WERI-Rb-1 (cell line): Measurements from ENCODE around the gene CDC40.
"Not testable (repeated sequence)": the region's sequence is repeated elsewhere in the genome, so short reads cannot be mapped to it uniquely, and the experiment has no call there.

ENCODE experiments used
- DNase-seq: peaks from one replicate; pipeline ENCODE4 v3.0.0-alpha.2; 2020
- H3K27ac ChIP-seq: fragments of 250-450 bp; sonication (Bioruptor Pico); 2 replicates; pipeline ENCODE4 v1.5.1; 2020; ENCODE audit warnings: mild to moderate bottlenecking, moderate library complexity
- H3K27me3 ChIP-seq: fragments of 250-450 bp; sonication (Bioruptor Pico); 2 replicates; pipeline ENCODE4 v1.5.1; 2021; ENCODE audit warnings: mild to moderate bottlenecking, low read depth, moderate library complexity; ENCODE audit not compliant: insufficient read depth, severe bottlenecking
- H3K36me3 ChIP-seq: fragments of 250-450 bp; sonication (Bioruptor Pico); 2 replicates; pipeline ENCODE4 v1.5.1; 2020; ENCODE audit warnings: mild to moderate bottlenecking, moderate library complexity
- H3K4me3 ChIP-seq: 2 replicates; pipeline ENCODE4 v1.5.1; 2011; ENCODE audit warnings: low read depth, mild to moderate bottlenecking, control low read depth, low read length
- H3K9me3 ChIP-seq: fragments of 250-450 bp; sonication (Bioruptor Pico); 2 replicates; pipeline ENCODE4 v1.5.1; 2021; ENCODE audit warnings: mild to moderate bottlenecking, moderate library complexity; ENCODE audit not compliant: severe bottlenecking
- TF ChIP-seq, protein P1 (sequence below): IDR thresholded peaks from 2 replicates; pipeline ENCODE4 v1.5.1; 2011; ENCODE audit warnings: low read depth, mild to moderate bottlenecking, control low read depth, inconsistent platforms, low read length

The CDC40 gene

DNA sequence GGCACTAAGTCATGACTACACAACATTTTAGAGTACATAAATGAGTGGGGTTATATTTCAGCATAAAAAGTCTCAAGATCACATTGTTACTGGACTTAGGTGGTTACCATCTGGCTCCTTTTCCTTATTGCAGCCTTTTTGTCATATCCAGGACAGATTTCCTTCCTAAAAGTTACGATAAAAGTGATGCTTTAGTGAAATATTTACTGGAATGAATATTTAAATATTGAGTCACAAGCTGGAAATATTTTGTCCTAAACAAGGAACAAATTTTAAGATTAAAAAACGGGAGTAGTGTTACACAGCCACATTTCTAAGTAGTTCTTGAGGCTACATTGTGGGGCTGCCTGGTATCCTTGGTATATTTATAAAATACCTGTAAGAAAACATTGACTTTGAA, 52.2 kb downstream of the CDC40 start:
- DNase-seq, result no peak
- H3K36me3 ChIP-seq, result no peaks in the 10 kb centered on the region; the same call in 1 of the 2 replicates
- TF ChIP-seq, protein P1, sequence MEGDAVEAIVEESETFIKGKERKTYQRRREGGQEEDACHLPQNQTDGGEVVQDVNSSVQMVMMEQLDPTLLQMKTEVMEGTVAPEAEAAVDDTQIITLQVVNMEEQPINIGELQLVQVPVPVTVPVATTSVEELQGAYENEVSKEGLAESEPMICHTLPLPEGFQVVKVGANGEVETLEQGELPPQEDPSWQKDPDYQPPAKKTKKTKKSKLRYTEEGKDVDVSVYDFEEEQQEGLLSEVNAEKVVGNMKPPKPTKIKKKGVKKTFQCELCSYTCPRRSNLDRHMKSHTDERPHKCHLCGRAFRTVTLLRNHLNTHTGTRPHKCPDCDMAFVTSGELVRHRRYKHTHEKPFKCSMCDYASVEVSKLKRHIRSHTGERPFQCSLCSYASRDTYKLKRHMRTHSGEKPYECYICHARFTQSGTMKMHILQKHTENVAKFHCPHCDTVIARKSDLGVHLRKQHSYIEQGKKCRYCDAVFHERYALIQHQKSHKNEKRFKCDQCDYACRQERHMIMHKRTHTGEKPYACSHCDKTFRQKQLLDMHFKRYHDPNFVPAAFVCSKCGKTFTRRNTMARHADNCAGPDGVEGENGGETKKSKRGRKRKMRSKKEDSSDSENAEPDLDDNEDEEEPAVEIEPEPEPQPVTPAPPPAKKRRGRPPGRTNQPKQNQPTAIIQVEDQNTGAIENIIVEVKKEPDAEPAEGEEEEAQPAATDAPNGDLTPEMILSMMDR, result no peak

DNA sequence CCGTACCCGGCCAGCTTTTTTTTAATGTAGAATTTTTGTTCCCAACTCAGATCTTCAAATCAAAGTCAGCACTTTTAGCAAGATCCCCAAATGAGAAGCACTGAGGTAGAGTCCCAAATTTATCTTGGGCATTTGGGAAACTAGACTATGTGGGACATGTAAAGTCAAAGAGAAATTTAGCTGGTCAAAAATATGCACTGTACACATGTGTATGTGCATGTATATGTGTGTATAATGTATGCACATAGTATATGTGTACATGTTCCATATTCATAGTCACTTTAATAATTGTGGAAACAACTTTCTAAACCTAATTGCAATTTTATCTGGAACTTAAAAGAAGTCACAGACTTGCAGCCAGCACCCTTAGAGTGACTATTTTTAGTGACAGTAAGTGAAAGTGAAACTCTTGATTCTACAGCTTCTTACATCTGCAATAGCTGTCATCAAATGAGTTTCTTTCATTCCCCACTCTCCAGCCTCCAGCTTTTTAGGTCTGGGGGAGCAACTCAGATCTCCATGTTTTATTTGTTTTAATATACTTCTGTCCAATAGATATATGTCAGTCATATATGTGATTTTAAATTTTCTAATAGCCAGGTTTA, 53.6 kb downstream of the CDC40 start:
- no peaks in the 10 kb centered on the region for H3K36me3 ChIP-seq
- TF ChIP-seq, protein P1, result no peak
- no peak for DNase-seq
- H3K4me3 ChIP-seq, result no peak overlapping the region
- H3K9me3 ChIP-seq, result no peaks in the 10 kb centered on the region
- H3K27me3 ChIP-seq, result no peaks in the 10 kb centered on the region
- H3K27ac ChIP-seq, result no peak overlapping the region

More for the DNA sequence above, 52.2 kb downstream of the CDC40 start:
- Histone ChIP-seq H3K9me3 (no peaks in the 10 kb centered on the region), H3K4me3 (no peak overlapping the region), H3K27me3 (no peaks in the 10 kb centered on the region), H3K27ac (no peak overlapping the region)

DNA sequence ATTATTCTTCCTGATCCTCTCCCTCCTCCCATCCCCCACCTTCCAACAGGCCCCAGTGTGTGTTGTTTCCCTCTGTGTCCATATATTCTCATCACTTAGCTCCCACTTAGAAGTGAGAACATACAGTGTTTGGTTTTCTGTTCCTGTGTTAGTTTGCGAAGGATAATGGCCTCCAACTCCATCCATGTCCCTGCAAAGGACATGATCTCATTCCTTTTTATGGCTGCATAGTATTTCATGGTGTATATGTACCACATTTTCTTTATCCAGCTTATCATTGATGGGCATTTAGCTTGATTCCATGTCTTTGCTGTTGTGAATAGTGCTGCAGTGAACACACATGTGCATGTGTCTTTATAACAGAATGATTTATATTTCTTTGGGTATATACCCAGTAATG, 55.8 kb downstream of the CDC40 start:
- H3K4me3 ChIP-seq, DNase-seq, H3K9me3 ChIP-seq, H3K27ac ChIP-seq, H3K36me3 ChIP-seq, H3K27me3 ChIP-seq: not testable (repeated sequence)

DNA sequence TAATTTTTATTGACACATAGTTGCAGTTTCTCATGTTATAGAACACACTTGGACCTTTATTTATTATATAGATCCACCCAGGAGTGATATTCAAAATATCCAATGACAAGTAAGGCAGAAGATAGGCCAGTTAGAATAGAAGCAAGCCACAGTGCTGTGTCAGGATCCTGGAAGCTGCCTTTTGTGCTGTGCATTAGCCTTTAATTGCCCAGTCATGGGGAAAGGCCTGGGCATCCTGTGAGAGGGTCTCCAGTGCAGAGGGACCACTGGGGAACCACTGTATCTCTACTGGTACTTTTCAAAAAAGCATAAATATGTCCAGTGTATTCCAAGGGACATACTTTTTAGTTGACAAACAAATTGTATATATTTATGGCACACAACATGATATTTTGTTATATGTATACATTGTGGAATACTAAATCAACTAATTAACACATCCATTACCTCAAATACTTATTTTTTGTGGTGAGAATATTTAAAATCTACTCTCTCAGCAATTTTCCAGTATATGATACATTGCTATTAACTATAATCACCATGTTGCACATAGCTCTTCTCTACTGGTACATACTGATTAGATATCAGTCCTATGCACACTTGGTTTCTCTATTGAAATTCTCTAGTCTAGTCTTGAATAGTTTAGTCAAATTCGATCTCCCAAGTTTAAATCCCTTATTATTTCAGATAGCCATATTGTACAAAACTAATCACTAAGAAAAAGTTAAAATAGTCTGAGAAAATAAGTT, 59.5 kb downstream of the CDC40 start:
- Histone ChIP-seq H3K9me3 (no peaks in the 10 kb centered on the region), H3K27ac (no peak overlapping the region), H3K27me3 (no peaks in the 10 kb centered on the region), H3K4me3 (no peak overlapping the region), H3K36me3 (no peaks in the 10 kb centered on the region)
- no peak for DNase-seq
- TF ChIP-seq, protein P1, result no peak

DNA sequence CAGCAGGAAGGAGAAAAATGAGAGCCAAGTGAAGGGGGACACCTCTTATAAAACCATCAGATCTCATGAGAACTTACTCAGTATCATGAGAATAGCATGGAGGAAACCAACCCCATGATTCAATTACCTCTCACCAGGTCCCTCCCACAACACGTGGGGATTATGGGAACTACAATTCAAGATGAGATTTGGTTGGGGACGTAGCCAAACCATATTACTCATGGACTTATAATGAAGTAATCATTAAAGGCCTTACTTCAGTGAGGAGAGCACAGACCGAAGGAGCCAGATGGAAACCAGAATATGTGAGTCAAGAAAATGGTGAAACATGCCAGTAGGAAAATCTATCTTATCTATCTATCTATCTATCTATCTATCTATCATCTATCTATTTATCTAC, 64.4 kb downstream of the CDC40 start:
- DNase-seq, H3K27me3 ChIP-seq, H3K4me3 ChIP-seq, H3K36me3 ChIP-seq, H3K27ac ChIP-seq, H3K9me3 ChIP-seq: not testable (repeated sequence)

DNA sequence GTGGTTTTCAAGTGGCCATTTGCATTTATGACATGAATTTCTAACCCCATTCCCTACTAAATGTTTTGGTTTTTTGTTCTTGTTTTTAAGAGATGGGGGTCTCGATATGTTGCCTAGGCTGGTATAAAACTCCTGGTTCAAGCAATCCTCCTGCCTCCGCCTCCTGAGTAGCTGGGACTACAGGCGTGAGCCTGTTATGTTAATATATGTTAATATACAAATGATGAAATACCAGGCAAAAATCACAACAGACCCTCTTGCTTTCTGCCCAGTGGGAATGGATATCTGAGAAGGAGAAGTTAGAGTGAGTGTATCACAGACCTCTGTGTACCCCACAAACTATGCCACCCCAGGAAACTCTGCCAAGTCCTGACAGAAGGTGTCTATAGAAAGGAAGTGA, 66.2 kb downstream of the CDC40 start:
- H3K27me3 ChIP-seq, result no peaks in the 10 kb centered on the region
- H3K4me3 ChIP-seq, result no peak overlapping the region
- no peak overlapping the region for H3K27ac ChIP-seq
- DNase-seq, result no peak
- TF ChIP-seq, protein P1, result no peak
- H3K36me3 ChIP-seq, result no peaks in the 10 kb centered on the region
- no peaks in the 10 kb centered on the region for H3K9me3 ChIP-seq
